IPS-18c (cell line): ENCODE measurements around the gene SYMPK.
A peak's percentile ranks its signal among the peaks of the same experiment; 100 is the strongest.
"Not testable (repeated sequence)": the region's sequence is repeated elsewhere in the genome, so short reads cannot be mapped to it uniquely, and the experiment has no call there.

Experiments used
- H3K4me3 ChIP-seq: 2 replicates; pipeline ENCODE4 v1.7.0; 2013; ENCODE audit warnings: low read depth, mild to moderate bottlenecking, low read length, moderate library complexity; ENCODE audit not compliant: insufficient read depth
- H3K9me3 ChIP-seq: one replicate; pipeline ENCODE4 v1.6.1; 2013; ENCODE audit warnings: mild to moderate bottlenecking, low read length, moderate library complexity; ENCODE audit not compliant: control insufficient read depth, insufficient read depth

Gene SYMPK

DNA sequence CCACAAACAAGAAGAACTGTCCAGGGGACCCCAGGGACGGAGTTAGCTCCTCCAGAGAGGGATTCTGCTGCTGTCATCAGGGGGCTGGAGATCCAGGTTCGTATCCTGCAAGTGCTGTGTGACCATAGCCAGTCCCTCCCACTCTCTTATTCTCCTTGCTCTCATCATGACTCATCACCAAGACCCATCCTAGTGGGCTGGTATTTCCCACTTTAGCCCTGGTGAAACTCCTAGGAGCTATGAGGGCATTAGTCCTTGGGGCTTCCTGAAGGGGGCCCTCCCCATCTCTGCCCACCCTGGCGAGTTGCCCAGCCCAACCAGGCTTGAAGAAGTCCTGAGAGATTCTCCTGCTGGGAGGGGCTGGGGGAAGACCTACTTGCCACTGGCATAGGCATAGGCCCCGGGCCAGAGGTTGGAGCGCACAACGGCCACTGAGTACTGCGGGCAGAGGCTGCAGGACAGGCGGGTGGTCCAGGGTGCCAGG lies 62.8 kb downstream of the SYMPK start:
- H3K9me3 ChIP-seq, result no peaks in the 10 kb centered on the region
- H3K4me3 ChIP-seq, result no peak overlapping the region

DNA sequence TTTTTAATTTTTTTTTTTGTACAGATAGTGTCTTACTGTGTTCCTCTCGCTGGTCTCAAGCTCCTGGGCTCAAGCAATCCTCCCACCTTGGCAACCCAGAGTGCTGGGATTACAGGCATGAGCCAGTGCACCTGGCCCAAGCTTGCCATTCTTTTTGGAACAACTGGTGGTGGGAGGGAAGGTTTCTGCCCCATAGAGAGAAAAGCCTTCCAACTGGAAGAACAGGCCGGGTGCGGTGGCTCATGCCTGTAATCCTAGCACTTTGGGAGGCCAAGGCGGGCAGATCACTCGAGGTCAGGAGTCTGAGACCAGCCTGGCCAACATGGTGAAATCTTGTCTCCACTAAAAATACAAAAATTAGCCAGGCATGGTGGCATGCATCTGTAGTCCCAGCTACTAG lies 63.4 kb downstream of the SYMPK start:
- not testable (repeated sequence) for H3K4me3 ChIP-seq, H3K9me3 ChIP-seq

DNA sequence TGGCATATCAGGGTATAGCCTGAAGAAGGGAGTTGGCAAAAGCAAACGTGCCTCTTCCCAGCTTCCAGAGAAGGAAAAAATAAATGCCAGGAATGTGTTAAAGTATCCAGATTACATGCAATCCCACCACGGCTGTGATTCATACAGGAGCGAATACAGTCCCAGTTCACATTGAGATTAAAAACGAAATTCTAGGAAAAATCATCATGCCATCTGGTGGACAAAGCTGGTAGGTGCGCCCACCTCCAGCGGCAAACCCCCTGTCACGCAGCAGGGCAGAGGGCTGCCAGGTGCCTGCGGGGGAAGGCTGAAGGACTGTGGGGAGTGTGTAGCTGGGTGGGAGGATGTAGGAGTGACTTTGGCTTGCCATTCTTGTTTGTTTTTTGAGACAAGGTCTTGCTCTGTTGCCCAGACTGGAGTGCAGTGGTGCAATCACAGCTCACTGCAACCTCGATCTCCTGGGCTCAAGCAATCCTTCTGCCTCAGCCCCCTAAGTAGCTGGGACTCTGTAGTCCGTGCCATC lies 63.9 kb downstream of the SYMPK start:
- H3K4me3 ChIP-seq, result no peak overlapping the region

DNA sequence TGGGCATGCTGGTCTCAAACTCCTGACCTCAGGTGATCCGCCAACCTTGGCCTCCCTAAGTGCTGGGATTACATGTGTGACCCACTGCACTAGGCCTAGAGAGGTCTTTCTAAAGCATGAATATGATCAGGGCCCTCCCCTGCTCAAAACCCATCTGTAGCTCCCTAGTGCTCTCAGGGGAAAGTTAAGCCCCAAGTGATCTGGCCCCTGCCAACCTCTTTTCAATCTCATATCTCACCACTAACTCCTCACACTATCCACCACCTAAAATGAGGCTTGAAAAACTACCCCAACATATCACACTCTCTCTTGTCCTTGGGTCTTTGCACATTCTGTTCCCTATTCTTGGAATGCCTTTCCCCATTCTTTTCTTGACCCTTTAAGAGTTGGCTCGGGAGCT lies 68.3 kb downstream of the SYMPK start:
- Histone ChIP-seq H3K9me3 (no peaks in the 10 kb centered on the region), H3K4me3 (no peak overlapping the region)

More for the DNA sequence above, 63.9 kb downstream of the SYMPK start:
- no peaks in the 10 kb centered on the region for H3K9me3 ChIP-seq

DNA sequence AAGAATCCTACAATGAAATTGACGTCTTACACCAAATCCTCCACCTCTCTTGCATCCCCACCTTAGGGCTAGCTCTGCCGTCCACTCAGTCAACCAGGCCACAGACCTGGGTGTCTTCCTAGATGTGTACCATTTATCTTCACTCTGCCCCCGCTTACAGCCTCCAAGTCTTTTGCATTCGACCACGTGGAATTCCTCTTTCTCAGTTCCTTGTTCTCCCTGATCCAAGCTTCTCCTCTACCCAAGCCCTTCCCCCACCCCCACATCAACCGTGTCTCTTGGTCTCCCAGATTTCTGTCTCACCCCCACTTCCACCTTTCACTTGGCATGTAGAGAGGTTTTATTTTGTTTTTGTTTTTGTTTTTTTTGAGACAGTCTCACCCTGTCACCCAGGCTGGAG lies 69.1 kb downstream of the SYMPK start:
- no peak overlapping the region for H3K4me3 ChIP-seq
- H3K9me3 ChIP-seq, result no peaks in the 10 kb centered on the region

DNA sequence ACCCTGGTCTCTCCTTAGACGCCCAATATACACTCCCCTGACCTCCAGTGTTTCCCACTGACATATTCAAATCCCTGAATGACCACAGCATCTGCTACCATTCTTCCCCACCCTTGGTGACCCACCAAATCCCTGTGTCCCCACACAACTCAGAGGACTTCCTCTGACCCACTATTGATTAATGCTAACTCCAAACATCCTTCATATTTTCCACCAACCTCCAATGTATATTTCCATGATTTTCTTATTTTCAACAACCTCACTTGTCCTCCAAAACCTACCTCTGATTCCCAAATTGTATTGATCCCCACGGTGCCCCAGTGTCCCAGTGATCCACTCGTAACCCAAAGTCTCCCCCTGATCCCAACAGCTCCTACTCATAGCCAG lies 69.8 kb downstream of the SYMPK start:
- no peak overlapping the region for H3K4me3 ChIP-seq
- H3K9me3 ChIP-seq, result no peaks in the 10 kb centered on the region

DNA sequence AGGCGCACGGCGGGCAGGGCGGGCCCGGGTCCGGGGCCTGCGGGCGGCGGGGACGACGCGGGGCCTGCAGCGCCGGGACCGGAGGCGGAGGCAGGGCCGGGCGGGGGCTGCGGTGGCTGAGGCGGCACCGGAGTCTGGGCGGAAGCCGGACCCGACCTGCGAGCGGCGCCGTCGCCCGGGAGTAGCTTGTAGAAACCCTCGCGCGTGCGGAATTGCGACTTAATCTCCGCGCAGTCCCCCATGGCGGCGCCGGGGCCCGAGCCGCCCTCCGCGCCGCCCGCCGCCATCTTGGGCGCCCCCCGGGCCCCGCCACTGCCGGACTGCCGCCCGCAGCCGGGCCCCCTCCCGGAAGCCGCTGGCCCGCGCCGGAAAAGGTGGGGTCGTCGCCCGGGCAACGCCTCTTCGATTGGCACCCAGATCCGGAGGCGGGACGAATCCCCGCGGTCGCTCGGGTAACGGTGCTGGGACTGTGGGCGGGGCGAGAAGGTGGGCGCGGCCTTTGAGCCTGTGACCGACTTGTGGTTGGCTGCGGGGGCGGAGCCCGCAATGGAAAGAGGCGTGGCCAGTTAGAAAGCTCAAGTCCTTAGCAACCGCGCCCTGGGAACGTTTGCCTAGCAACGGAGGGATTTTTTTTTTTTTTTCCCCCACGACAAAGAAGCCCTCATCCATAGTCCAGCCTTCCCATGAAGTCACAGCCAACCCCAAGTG lies 70.3 kb downstream of the SYMPK start, which contains the start of gene DMWD:
DMWD (minus strand) TSS at position 376 of the 708 bp plus-strand sequence; CDS start at position 287, 89 bp downstream.
- H3K9me3 ChIP-seq, result no peaks in the 10 kb centered on the region
- peak within 1 kb of the TSS; percentile 91 for H3K4me3 ChIP-seq

DNA sequence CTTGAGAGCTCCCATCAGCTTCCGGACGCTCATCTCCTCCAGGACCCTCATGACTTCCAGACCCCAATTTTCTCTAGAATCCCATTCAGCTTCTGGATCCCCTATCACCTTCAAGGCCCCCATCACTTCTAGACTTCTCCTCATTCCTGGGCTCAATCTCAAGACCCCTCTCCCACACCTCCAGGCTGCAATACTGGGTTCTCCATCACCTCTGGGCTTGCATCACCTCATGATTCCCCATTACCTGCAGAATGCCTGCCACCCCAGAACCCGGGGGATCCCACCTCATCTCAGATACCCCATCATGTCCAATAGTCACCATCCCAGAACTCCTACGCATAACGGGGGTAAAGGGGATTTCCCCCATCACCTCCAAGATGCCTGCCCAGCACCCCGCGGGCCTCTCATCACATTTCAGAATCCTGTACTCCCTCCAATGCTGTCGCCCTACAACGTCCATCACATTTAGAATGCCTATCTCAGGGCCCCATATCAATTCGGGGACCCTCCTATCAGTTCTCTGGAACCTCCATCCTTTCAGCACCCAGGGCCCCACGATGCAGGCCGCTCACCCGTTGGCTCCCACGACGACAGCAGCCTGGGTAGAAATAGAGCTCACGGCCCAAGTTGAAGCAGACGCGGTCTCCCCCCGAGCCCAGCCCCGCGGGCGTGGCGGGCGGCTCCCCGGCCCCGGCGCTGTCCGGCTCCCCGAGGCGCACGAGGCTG lies 71.0 kb downstream of the SYMPK start:
- no peaks in the 10 kb centered on the region for H3K9me3 ChIP-seq
- peak overlapping the region; percentile 91 for H3K4me3 ChIP-seq

DNA sequence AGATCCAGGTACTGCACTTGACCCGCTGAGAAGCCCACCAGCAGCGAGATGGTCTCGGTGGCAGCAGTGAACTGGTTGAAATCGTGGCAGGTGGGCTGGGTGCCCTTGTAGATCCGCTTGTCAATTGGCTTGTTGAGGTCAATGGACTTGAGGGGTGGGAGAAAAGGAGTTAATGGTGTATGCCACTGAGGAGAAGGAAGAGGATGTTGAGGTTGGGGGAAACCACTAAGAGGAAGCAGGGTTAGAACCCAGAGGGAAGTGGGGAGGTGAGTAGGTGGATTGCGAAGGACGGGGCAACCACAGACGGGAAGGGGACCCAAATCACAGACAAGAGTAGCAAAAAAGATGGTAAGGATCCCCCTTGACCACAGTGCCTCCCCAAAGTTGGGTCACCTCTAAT lies 72.0 kb downstream of the SYMPK start:
- Histone ChIP-seq H3K9me3 (no peaks in the 10 kb centered on the region), H3K4me3 (no peak overlapping the region)

DNA sequence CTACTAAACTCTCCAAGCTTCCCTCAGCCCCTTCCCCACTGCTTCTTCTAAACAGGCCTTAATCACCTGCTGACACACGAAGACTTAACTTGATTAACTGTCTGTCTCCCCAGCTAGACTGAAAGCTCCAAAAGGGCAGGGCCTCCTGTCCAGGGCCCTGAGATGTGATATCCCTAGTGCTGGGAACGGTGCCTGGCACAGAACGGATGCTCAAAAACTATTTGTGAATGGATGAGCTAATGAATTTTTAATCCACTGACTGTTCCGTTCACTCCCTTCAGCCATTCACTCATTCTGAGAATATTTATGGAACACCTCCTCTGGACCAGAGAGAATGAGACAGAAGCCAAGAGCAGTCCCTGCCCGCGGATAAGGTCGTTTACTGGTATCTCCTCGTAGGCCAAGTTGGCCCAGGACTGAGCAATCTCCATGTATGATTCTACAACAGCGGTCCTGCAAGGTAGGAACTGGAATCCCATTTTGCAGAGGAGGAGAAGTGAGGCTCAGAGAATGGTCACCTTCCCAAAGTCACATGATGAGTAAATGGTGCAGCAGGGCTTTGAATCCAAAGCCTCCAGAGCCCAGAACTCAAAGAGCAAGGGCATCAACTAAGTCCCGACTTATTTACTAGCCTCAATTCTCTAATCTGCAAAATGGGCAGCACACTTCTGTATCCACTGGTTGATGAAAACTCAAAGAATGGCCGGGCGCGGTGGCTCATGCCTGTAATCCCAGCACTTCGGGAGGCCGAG lies 73.7 kb downstream of the SYMPK start:
- H3K4me3 ChIP-seq, result no peak overlapping the region
- no peaks in the 10 kb centered on the region for H3K9me3 ChIP-seq

DNA sequence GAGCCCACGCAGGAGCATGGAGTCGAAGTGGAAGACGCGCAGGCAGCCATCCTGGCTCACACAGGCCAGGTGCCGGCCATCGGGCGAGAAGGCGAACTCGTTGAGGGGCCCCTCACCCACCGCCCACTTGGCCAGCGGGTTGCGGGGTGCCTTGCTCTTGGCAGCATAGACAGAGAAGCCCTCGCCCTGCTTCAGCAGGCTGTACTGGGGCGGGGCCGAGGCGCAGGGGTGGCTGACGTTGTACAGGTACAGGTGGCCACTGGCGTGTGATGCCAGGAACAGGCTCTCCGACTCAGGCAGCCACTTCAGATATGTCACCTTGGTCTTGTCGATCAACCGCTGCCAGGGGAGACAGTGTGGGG lies 76.4 kb downstream of the SYMPK start:
- Histone ChIP-seq H3K9me3 (no peaks in the 10 kb centered on the region), H3K4me3 (no peak overlapping the region)

DNA sequence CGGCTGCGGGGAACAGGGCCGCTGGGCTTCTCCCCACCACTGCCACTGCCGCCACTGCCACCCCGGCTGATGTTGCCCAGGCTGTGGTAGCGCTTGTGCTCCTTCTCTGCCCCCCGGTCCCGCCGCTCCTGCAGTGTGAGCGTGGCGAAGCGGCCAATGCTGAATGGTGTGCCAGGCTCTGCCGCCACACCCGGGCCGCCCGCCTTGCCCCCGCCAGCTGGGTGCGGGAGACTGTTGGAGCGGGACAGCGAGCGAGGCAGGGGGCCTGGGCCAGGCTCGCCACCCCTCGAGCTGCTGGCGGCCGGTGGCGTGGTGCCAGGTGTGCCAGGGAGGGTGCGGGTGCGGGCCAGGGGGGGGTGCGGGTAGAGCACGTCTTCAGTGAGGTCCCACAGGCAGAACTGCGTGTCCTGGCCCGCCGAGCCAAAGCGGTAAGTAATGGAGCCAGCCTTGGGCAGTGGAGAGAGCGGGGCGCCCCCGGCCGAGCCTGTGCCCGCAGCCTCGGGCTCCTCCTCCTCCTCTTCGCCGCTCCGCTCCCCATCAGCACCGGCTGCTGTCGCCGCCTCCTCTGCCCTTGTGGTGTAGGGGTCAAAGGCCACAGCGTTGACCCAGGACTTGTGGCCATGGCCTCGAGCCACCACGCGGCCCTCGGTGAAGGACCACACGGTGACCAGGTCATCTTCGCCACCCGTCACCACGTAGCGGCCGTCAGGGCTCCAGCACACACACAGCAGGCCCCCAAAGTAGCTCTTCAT lies 77.0 kb downstream of the SYMPK start:
- Histone ChIP-seq H3K9me3 (no peaks in the 10 kb centered on the region), H3K4me3 (no peak overlapping the region)

DNA sequence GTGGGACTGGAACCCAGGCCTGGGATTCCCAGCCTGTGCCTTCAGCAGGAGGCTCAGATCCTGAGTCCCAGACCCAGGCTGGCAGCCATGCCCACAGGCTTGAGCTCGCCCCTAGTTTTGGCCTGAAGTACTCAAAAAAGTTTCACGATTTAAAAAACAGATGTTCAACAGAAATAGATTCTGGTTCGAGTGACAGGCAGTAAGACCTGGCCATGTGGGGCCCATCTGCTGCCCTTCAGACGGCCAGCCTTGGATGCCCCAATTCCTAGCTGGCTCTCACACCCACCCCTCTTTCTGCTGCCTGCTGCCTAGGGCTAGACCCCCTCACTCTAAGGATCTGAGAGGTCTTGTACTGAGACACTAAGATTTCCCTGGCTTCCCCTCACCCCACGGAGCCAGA lies 77.8 kb downstream of the SYMPK start:
- Histone ChIP-seq H3K9me3 (no peaks in the 10 kb centered on the region), H3K4me3 (no peak overlapping the region)

DNA sequence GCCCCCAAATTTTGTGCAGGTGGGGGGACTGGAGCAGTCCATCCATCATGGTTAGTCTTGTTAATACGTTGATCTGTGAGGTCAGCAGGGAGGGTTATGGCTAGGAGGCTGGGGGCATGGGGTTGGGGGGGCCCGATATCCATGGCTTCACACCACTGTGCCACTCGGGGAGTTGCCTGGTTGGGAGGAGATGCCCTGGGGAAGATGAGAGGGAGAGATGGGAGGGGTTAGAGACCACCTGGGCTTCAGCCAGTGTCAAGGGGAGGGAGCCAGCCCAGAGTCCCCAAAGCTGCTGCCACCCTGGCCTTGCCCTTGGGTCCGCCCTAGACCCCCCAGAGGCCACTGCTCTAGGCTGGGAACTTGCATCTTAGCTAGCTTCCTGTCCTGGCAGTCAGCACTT lies 78.9 kb downstream of the SYMPK start:
- H3K9me3 ChIP-seq, result no peaks in the 10 kb centered on the region
- no peak overlapping the region for H3K4me3 ChIP-seq

DNA sequence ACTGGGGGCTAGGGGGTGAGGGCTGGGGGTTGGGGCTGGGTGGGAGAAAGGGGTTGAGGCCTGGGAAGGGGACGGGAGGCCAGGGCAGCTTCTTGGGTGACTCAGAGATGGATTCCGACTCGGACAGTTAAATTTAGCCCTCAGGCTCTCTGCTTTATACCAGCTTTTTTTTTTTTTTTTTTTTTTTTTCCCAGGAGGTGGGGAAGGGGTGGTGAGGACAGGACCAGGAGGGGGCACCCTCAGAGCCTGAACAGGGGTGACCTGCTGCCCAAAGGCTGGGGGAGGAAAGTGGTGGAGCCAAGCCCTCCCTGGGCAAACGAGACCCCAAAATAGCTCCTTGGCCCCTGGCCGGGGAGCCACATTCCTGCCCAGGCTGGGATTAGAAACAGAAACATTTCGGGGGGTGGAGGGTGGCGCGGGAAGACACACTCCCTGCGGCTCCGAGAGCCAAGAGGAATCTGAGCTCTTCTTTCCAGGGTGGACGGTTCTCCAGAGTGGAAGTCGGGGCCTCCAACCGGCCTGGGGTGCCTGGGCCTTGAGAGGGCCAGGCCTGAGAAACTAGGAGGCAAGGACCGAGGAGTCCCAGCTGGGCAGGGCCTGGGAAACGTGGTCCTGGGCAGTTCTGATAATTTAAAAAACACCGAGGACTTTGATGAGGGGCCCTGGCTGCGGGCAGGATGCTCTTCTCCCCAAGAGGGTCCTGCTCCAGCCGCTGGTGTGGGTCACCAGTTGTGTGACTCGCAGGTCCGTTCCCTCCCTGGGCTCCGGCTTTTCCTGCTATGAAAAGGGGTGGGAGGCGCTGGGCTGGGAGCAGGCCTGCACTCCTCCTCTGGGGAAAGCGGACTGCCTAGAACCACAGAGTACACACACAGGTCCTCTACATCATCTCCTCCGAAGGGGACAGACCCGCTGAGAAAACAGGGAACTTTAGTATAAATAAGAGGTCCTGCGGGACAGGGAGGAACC lies 79.8 kb downstream of the SYMPK start:
- H3K9me3 ChIP-seq, result no peaks in the 10 kb centered on the region
- H3K4me3 ChIP-seq, result no peak overlapping the region

DNA sequence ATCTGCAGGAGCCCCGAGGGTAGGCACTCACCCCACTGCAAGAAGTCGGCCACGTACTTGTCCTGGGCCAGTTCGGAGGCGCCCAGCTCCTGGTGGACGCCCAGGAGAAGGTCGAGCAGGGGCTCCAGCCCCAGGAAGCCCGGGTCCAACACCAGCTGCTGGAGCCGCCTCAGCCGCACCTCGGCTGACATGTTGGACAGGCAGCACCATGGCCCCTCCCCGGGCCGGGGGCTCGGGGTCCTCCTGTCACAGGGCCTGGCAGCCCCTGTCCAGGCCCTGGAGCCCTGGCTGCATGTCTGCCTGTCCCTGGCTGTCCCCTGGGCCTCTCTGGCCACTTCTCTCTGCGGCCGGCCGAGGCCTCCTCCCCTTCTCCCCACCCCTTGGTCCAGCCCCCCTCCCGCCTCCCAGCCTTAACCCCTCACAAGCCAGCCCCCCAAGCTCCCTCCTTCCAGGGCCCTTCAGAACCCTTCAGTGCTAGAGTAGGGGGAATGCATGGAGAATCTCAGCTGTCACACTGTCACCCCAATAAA lies 80.7 kb downstream of the SYMPK start, which contains the start of gene DMPK:
DMPK (minus strand) TSS at position 329 of the 530 bp plus-strand sequence; CDS start at position 191, 138 bp downstream.
- H3K4me3 ChIP-seq, result no peak within 1 kb of the TSS

More for the DNA sequence above, 80.7 kb downstream of the SYMPK start, which contains the start of gene DMPK:
- no peaks in the 10 kb centered on the region for H3K9me3 ChIP-seq
